ENCODE data around the gene TNFAIP8L1.

TNFAIP8L1 gene

DNA sequence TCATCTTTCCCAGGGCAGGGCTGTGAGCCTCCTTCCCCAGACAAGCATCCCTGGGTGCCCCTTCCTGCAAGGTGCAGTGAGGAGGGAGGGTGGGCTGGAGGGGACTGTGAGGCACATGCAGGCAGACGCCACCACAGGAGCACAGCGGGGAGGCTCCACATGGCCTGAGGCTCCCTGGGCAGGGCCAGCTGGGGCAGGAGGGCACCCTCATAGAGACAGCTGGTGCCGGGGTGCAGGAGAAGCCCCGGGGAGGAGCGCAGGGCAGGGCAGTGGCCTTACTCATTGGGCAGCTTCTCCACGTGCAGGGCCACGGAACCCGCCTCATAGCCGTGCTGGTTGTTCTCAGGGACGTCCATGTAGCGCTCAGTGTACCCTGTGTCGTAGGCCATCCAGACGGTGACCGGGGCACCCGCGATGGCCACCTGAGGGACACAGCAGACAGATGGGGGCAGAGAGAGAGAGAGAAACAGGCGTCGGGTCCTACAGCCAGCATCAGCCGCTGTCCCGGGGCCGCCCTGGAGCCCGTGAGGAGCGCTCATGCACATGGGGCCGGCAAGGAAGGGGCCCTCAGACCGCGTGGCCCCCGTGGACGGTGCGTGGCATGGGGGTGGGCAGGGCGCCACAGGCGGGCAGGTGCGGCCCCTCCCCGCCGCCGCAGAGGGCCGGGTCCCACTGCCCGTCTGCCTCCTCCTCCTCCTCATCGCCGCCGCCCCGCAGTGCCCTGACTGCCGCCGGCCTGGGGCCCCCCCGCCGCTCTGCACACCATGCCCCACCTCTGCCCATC is 43.3 kb downstream of the TNFAIP8L1 start:
- H3K27ac ChIP-seq (ENCODE audit: low read length), result no peak overlapping the region
- peaks cover 76% of the 10 kb centered on the region for H3K36me3 ChIP-seq (ENCODE audit: insufficient read depth, low read length)
- ATAC-seq (ENCODE audit: insufficient read depth, low read depth), result no peak
- DNase-seq, result no peak
- no peaks in the 10 kb centered on the region for H3K4me1 ChIP-seq (ENCODE audit: insufficient read depth, low read length)
- no peaks in the 10 kb centered on the region for H3K27me3 ChIP-seq (ENCODE audit: insufficient read depth, low read length, poor library complexity)
- H3K79me2 ChIP-seq (ENCODE audit: insufficient read depth, low read length), result no peaks in the 10 kb centered on the region
- TF ChIP-seq, protein P1, sequence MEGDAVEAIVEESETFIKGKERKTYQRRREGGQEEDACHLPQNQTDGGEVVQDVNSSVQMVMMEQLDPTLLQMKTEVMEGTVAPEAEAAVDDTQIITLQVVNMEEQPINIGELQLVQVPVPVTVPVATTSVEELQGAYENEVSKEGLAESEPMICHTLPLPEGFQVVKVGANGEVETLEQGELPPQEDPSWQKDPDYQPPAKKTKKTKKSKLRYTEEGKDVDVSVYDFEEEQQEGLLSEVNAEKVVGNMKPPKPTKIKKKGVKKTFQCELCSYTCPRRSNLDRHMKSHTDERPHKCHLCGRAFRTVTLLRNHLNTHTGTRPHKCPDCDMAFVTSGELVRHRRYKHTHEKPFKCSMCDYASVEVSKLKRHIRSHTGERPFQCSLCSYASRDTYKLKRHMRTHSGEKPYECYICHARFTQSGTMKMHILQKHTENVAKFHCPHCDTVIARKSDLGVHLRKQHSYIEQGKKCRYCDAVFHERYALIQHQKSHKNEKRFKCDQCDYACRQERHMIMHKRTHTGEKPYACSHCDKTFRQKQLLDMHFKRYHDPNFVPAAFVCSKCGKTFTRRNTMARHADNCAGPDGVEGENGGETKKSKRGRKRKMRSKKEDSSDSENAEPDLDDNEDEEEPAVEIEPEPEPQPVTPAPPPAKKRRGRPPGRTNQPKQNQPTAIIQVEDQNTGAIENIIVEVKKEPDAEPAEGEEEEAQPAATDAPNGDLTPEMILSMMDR (IDR thresholded peaks at IDR 0.05; ENCODE audit: borderline replicate concordance, extremely low read depth, low read length, poor library complexity, severe bottlenecking), result no peak
- TF ChIP-seq EZH2 (IDR thresholded peaks at IDR 0.05; ENCODE audit: borderline replicate concordance, low read depth, low read length, severe bottlenecking), result no peak
- no peak overlapping the region for H3K4me2 ChIP-seq (ENCODE audit: insufficient read depth, low read length)
- H3K4me3 ChIP-seq (ENCODE audit: low read depth in 1 of 2, low read length in 2 of 2), result no peak overlapping the region
- no peak overlapping the region for H3K9ac ChIP-seq (ENCODE audit: low read depth, low read length)
- no peaks in the 10 kb centered on the region for H3K9me3 ChIP-seq (ENCODE audit: insufficient read depth, low read length, severe bottlenecking)
- H2AFZ ChIP-seq (ENCODE audit: low read depth, low read length), result no peak overlapping the region
- H4K20me1 ChIP-seq (ENCODE audit: insufficient read depth, low read length), result peaks cover 2% of the 10 kb centered on the region; the same call in 1 of the 2 replicates

DNA sequence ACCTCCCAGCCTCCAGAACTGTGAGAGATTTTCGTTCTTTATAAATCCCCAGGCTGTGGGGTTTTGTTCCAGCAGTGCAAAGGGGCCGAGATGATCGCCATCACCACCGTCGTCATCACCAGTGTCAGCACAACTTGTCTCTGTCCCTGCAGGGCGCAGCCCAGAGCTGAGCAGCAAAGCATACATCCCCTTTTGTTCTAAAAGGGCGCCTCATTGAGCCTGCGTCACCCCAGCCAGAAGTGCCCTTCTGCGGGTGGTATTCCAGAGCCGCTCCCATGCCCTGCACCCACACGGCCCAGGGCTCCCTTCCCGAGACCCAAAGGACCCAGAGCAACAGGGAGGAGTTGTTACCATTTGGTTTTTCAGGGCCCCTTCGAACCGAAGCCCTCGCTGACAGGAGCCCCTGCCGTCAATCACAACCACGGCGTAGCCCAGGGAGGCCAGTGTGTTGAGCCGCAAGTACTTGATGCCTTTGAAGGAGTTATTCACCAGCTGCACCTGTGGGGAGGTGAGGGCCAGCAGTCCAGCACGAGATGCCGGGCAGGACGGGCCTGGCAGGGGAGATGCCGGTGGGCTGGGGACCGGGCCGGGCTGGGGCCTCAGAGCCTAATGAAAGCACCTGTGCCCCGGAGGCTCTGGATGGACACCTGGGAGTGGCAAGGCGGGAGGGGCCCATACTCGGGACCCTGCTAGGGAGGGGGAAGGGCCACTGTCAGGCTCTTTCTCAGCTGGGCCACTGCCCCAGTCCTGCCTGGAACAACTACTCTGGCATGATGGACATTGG is 45.2 kb downstream of the TNFAIP8L1 start:
- no peaks in the 10 kb centered on the region for H3K4me1 ChIP-seq (ENCODE audit: insufficient read depth, low read length)
- no peak for ATAC-seq (ENCODE audit: insufficient read depth, low read depth)
- no peak overlapping the region for H3K27ac ChIP-seq (ENCODE audit: low read length)
- no peak overlapping the region for H3K4me3 ChIP-seq (ENCODE audit: low read depth in 1 of 2, low read length in 2 of 2)
- no peak for DNase-seq
- H3K9me3 ChIP-seq (ENCODE audit: insufficient read depth, low read length, severe bottlenecking), result no peaks in the 10 kb centered on the region
- H3K4me2 ChIP-seq (ENCODE audit: insufficient read depth, low read length), result no peak overlapping the region
- H3K27me3 ChIP-seq (ENCODE audit: insufficient read depth, low read length, poor library complexity), result no peaks in the 10 kb centered on the region
- H3K36me3 ChIP-seq (ENCODE audit: insufficient read depth, low read length), result peaks cover 77% of the 10 kb centered on the region
- TF ChIP-seq, protein P1 (IDR thresholded peaks at IDR 0.05; ENCODE audit: borderline replicate concordance, extremely low read depth, low read length, poor library complexity, severe bottlenecking), result no peak
- TF ChIP-seq EZH2 (IDR thresholded peaks at IDR 0.05; ENCODE audit: borderline replicate concordance, low read depth, low read length, severe bottlenecking), result no peak
- no peak overlapping the region for H2AFZ ChIP-seq (ENCODE audit: low read depth, low read length)
- no peak overlapping the region for H3K9ac ChIP-seq (ENCODE audit: low read depth, low read length)
- no peaks in the 10 kb centered on the region for H3K79me2 ChIP-seq (ENCODE audit: insufficient read depth, low read length)
- H4K20me1 ChIP-seq (ENCODE audit: insufficient read depth, low read length), result no peaks in the 10 kb centered on the region; the same call in 1 of the 2 replicates

DNA sequence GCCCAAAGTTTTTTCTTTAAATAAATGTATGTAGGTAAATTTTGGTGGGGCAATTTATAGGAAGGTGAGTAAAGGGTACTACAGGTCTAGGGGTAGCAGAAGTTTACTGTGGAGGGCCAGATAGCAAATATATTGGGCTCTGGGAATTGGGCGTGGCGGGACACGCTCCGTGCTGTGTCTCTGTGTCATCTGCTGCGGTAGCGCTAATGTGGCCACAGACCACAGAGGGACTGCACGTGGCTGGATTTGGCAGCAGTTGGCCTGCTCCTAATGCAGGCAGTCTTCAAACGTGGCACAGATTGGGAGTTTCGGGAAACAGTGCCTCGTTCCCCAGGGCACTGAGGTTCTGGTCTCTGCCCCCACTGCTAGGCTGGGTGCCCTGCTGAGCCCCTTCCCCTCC is 47.4 kb downstream of the TNFAIP8L1 start:
- no peaks in the 10 kb centered on the region for H3K79me2 ChIP-seq (ENCODE audit: insufficient read depth, low read length)
- H3K27me3 ChIP-seq (ENCODE audit: insufficient read depth, low read length, poor library complexity), result no peaks in the 10 kb centered on the region
- H3K36me3 ChIP-seq (ENCODE audit: insufficient read depth, low read length), result peaks cover 87% of the 10 kb centered on the region
- ATAC-seq (ENCODE audit: insufficient read depth, low read depth) (no peak), DNase-seq (no peak)
- no peaks in the 10 kb centered on the region for H3K4me1 ChIP-seq (ENCODE audit: insufficient read depth, low read length)
- no peak overlapping the region for H3K4me2 ChIP-seq (ENCODE audit: insufficient read depth, low read length)
- H2AFZ ChIP-seq (ENCODE audit: low read depth, low read length), result no peak overlapping the region
- H3K4me3 ChIP-seq (ENCODE audit: low read depth in 1 of 2, low read length in 2 of 2), result no peak overlapping the region
- no peak overlapping the region for H3K27ac ChIP-seq (ENCODE audit: low read length)
- no peak for TF ChIP-seq EZH2 (IDR thresholded peaks at IDR 0.05; ENCODE audit: borderline replicate concordance, low read depth, low read length, severe bottlenecking)
- TF ChIP-seq, protein P1 (IDR thresholded peaks at IDR 0.05; ENCODE audit: borderline replicate concordance, extremely low read depth, low read length, poor library complexity, severe bottlenecking), result no peak
- H3K9ac ChIP-seq (ENCODE audit: low read depth, low read length), result no peak overlapping the region
- no peaks in the 10 kb centered on the region for H3K9me3 ChIP-seq (ENCODE audit: insufficient read depth, low read length, severe bottlenecking)
- no peaks in the 10 kb centered on the region; the same call in 1 of the 2 replicates for H4K20me1 ChIP-seq (ENCODE audit: insufficient read depth, low read length)
